ENCODE measurements around the gene GRM5.
"Not testable (repeated sequence)": the region's sequence is repeated elsewhere in the genome, so short reads cannot be mapped to it uniquely, and the experiment has no call there.

GRCh38 chr11:88849773-88850172, 216.0 kb downstream of the GRM5 start:
- TF ChIP-seq CTCF (conservative IDR thresholded peaks at IDR 0.05 in 1 of 2, IDR thresholded peaks at IDR 0.05 in 1 of 2; ENCODE audit: low read depth in 1 of 2, low read length in 2 of 2); EZH2 (IDR thresholded peaks at IDR 0.05; ENCODE audit: low read length, missing control alignments): not testable (repeated sequence)
